H7 (cell line): ENCODE data around the gene RAD9A. TPM values are rescaled to one million over a fixed set of nuclear protein-coding genes. Genes with fewer than 3 reads are reported as not detected.

Source experiments
- DNase-seq: peaks from one replicate; pipeline ENCODE4 v3.0.0; 2012
- H3K27me3 ChIP-seq: 2 replicates; pipeline ENCODE4 v1.6.0; 2011; ENCODE audit warnings: mild to moderate bottlenecking, low read length; ENCODE audit not compliant: control insufficient read depth, insufficient read depth
- H3K36me3 ChIP-seq: replicated peaks from 2 replicates; pipeline ENCODE4 v1.5.1; 2011; ENCODE audit warnings: low read length; ENCODE audit not compliant: control insufficient read depth, insufficient read depth
- H3K4me3 ChIP-seq: 2 replicates; pipeline ENCODE4 v1.5.1; 2011; ENCODE audit warnings: low read depth, mild to moderate bottlenecking, control low read depth, low read length, moderate library complexity; ENCODE audit not compliant: insufficient read depth
- total RNA-seq: library from RNA; depleted of rRNA; stranded (reverse); fragments of >200 nt; shearing (Covaris generic); gene quantifications from 2 replicates; pipeline ENCODE4 v1.2.3, GENCODE V29; 2014

Gene RAD9A
- total RNA-seq, 1 experiment from 2014 or later, result 20.2 TPM

GRCh38 chr11:67367761-67368227 lies 24.0 kb upstream of the RAD9A start:
- no peak overlapping the region for H3K4me3 ChIP-seq
- no peaks in the 10 kb centered on the region for H3K36me3 ChIP-seq
- DNase-seq, result peak; percentile 48
- H3K27me3 ChIP-seq, result peaks cover 13% of the 10 kb centered on the region

DNA sequence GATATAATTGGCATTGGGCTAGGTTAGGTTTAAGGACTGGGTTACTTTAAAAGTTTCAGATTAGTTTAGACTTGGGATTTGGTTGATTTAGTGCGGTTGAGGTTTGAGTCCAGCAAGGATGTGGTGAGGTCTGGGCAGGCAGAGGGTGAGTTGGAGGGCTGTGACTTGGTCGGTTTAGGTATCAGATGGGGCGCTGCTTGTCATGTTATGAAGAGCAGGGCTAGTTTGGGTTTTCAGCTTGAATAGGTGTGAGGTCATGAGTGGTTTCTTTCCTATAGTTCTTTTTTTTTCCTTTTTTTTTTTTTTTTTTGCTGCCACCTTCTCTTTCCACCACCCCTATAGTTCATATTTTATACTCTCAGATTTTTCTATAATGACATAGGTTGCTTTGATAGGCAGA lies 23.2 kb upstream of the RAD9A start:
- no peak for DNase-seq
- no peaks in the 10 kb centered on the region for H3K36me3 ChIP-seq
- no peak overlapping the region for H3K4me3 ChIP-seq
- H3K27me3 ChIP-seq, result peaks cover 13% of the 10 kb centered on the region

- Histone ChIP-seq H3K4me3 (no peak overlapping the region), H3K36me3 (no peaks in the 10 kb centered on the region), H3K27me3 (peaks cover 13% of the 10 kb centered on the region)
- no peak for DNase-seq
Observed at GRCh38 chr11:67369275-67369674, 22.5 kb upstream of the RAD9A start.

DNA sequence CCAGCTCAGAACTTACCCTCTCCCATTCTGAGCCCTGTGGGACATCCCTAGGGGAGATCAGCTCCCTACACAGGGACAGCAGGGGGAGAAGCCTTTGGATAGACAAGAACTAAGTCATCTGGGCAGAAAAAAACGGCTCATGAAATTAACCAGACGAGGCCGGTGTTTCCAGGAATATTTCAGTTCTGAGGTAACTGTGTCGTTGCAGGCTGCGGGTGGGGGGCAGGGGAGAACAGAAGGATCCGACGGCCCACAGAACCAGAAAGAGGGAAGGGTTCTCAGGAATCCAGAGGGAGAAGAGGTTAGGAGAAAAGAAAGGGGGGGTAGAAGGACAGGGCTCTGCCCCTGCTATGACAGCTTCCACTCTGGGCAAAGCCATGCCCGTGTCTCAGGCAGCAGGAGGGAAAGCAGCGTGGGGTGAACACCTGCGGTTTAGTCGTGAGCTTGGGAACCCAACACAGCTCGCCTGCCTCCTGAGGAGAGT lies 21.9 kb upstream of the RAD9A start:
- peak; percentile 48 for DNase-seq
- Histone ChIP-seq H3K27me3 (peaks cover 17% of the 10 kb centered on the region), H3K36me3 (no peaks in the 10 kb centered on the region), H3K4me3 (no peak overlapping the region)

- Histone ChIP-seq H3K4me3 (no peak overlapping the region), H3K27me3 (peaks cover 17% of the 10 kb centered on the region), H3K36me3 (no peaks in the 10 kb centered on the region)
- peak; percentile 67 for DNase-seq
Observed at GRCh38 chr11:67370351-67371076, 21.3 kb upstream of the RAD9A start.

DNA sequence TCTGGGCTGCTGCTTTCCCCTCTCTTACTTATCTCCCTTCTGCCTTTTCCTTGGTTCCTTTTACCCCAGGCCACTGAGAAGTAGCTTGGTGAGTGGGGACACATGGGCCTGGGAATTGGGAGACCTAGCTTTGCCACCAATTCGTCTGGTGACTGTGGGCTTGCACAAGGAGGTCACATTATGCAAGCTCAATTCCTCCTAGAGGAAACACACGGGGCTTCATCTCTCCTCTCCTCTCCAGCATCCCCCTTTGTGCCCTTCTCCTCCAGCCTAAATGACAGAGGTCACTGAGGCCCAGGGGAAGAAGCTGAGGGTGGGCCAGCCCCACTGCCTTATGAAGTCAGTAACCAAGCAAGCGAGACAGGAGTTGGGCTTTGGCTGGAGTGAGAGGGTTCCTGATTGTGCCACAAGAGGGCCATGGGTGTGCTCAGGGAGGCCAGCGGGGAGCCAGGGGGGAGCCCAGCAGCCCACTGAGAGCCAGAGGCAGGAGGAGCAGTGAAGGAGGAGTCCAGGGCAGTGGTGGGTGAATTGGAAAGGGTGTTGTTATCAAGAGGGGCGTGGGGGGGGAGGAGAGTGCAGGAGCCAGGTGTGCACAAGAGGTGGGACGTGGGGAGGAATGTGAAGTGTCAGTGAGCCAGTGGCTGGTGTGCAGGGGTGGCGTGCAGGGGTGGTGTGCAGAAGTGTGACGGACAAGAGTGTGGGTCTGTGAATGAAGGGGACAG lies 20.4 kb upstream of the RAD9A start:
- DNase-seq, result peak; percentile 91
- peak overlapping the region; percentile 62; the same call in 1 of the 2 replicates for H3K4me3 ChIP-seq
- H3K27me3 ChIP-seq, result peaks cover 22% of the 10 kb centered on the region

DNA sequence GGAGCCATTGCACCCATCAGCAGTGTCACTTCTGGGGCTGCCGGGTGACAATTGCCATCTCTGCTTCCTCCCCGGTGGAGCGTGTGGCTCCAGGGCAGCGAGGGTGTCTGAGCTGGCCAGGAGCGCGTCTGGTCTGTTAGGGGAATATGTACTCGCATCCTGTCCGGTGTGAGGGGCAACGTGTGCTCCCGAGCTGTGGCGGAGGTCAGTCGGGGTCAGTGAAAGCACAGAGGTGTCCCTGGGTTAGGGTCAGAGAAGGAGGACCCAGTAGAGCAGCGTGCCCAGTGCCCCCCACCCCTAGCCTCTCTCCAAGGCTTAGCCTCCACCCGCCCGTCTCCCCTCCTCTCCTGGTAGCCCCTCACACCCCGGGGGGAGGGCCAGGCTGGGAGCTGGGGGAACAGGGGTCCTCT lies 19.9 kb upstream of the RAD9A start:
- peak; percentile 81 for DNase-seq

More for the DNA sequence above, 20.4 kb upstream of the RAD9A start:
- no peaks in the 10 kb centered on the region for H3K36me3 ChIP-seq

GRCh38 chr11:67372321-67372992 lies 19.3 kb upstream of the RAD9A start:
- peak overlapping the region; percentile 62 for H3K4me3 ChIP-seq
- H3K27me3 ChIP-seq, result peaks cover 32% of the 10 kb centered on the region
- DNase-seq, result peak; percentile 93
- no peaks in the 10 kb centered on the region for H3K36me3 ChIP-seq

More for the DNA sequence above, 19.9 kb upstream of the RAD9A start:
- no peaks in the 10 kb centered on the region for H3K36me3 ChIP-seq
- peak overlapping the region; percentile 62 for H3K4me3 ChIP-seq
- H3K27me3 ChIP-seq, result peaks cover 27% of the 10 kb centered on the region

DNA sequence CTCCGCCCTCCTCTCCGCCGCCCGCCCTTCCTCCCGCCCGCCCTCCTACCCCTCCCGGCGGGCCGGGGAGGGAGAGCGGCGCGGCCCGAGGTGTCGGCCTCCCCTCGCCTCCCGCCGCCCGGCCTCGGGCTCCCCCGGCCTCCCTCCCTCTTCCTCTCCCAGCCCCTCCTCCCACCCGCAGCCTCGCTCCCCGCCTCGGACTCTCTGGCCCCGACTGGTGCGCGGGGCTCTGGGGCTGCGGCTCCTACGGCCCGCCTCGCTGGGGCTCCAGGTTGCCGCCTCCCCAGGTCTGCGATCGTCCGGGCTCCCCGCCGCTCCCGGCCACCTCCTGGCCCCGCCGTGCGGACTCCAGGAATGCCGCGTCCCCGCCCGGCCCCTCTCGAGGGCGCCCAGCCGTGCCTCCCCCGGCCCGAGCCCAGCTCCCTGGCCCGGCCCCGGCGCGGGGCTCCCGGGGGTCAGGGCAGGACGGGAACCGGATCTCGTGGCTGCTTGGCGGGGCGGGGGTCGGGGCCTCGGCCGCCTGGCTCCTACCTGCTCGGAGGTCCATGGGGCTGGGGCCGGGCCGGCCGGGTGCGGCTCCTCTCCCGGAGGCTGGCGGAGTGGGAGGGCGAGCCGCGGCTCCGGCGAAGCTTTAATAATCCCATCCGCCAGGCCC lies 18.7 kb upstream of the RAD9A start, which contains the start of gene CLCF1:
Gene CLCF1 (minus strand): TSS at position 606 of the 655 bp plus-strand sequence. CDS start 59 bp downstream, at position 547.
- peak; percentile 95 for DNase-seq
- peak within 1 kb of the TSS; percentile 62 for H3K4me3 ChIP-seq
- H3K36me3 ChIP-seq, result no peaks in the 10 kb centered on the region
- H3K27me3 ChIP-seq, result peaks cover 34% of the 10 kb centered on the region

GRCh38 chr11:67373648-67374570 lies 17.9 kb upstream of the RAD9A start:
- H3K27me3 ChIP-seq, result peaks cover 34% of the 10 kb centered on the region
- H3K36me3 ChIP-seq, result no peaks in the 10 kb centered on the region
- DNase-seq, result peak; percentile 91
- H3K4me3 ChIP-seq, result peak overlapping the region; percentile 62

- Histone ChIP-seq H3K27me3 (peaks cover 33% of the 10 kb centered on the region), H3K36me3 (no peaks in the 10 kb centered on the region), H3K4me3 (peak overlapping the region; percentile 62)
- DNase-seq, result peak; percentile 80
Observed at GRCh38 chr11:67374571-67375281, 17.1 kb upstream of the RAD9A start.

GRCh38 chr11:67375320-67376055 lies 16.3 kb upstream of the RAD9A start:
- DNase-seq, result peak; percentile 87
- peak overlapping the region; percentile 29 for H3K4me3 ChIP-seq
- peaks cover 33% of the 10 kb centered on the region for H3K27me3 ChIP-seq

More at GRCh38 chr11:67375320-67376055, 16.3 kb upstream of the RAD9A start:
- no peaks in the 10 kb centered on the region for H3K36me3 ChIP-seq
